ENCODE results near the gene STRN3. TPM values are rescaled to one million over a fixed set of nuclear protein-coding genes. Genes with fewer than 3 reads are reported as not detected.

Gene STRN3
- total RNA-seq, 1 donor from 2014 or later, result 84.0 TPM

GRCh38 chr14:30873308-30874119 lies 152.7 kb downstream of the STRN3 start:
- DNase-seq (ENCODE audit: low spot score), result no peak

DNA sequence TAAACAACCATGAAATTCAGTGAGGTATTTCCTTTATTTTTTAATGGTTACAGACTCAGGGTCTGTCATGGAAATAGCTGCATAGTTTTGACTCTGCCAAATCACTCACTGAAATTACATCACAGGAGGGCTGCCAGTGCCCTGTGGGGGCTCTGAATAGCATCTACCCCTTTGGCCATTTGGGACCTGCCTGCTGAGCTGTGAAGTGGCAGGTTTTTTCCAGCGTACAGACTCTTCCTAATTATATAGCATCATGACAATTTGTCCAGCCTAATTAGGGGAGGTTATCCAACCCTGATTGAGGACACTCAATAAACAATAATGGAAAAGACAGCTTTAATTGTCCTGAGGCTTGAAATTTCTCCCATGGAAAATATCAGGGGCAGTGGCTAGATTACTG lies 153.6 kb downstream of the STRN3 start:
- no peak for DNase-seq (ENCODE audit: low spot score)

DNA sequence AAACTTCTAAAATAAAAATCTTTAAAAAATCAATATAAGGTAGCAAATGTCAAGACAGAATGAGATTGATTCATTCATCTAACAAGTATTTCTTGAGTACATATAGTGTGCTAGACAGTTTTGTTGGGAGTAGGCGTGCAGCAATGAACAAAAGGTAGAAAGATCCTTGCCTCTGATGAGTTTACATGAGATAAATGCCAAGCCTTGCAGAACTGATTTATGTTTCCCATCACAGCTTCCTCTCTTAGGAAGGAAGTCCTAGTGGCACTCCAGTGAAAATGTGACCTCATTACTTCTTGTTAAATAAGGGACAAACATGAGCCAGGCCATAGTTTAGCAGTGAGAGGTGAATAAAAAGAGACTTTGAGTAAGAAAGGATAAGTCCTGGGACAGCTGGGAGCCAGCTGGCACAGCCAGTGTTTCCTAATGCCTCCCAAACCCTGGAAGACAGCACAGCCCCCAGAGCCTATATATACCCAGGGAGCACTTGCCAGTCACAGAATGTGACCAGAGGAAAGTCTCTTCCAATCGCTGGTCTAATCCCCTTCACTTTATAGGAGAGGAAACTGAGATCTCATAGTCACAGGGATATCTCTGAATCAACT lies 156.5 kb downstream of the STRN3 start:
- DNase-seq (ENCODE audit: low spot score), result no peak

- DNase-seq (ENCODE audit: low spot score), result no peak
These were observed 157.4 kb downstream of the STRN3 start for GRCh38 chr14:30868736-30869135.

- DNase-seq (ENCODE audit: low spot score), result no peak
These were observed 161.2 kb downstream of the STRN3 start for GRCh38 chr14:30864934-30865333.

DNA sequence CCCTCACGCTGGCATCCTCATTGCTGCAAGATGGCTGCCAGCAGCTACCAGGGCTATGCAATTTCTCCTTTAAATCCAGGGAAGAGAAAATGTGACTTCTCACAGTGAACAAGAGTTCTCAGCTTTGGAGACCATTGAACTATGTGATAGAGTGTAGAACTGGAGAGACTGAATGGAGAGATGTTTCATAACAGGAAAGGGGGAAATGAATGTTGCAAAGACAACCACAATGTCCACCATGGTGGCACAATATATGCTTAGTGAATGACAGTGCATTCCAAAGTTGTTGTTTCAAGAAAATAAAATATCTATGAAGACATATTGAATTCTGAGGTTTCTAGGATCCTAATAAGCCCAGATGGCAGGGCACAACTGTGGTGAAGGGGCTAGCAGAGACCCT lies 165.0 kb downstream of the STRN3 start:
- DNase-seq (ENCODE audit: low spot score), result no peak

DNA sequence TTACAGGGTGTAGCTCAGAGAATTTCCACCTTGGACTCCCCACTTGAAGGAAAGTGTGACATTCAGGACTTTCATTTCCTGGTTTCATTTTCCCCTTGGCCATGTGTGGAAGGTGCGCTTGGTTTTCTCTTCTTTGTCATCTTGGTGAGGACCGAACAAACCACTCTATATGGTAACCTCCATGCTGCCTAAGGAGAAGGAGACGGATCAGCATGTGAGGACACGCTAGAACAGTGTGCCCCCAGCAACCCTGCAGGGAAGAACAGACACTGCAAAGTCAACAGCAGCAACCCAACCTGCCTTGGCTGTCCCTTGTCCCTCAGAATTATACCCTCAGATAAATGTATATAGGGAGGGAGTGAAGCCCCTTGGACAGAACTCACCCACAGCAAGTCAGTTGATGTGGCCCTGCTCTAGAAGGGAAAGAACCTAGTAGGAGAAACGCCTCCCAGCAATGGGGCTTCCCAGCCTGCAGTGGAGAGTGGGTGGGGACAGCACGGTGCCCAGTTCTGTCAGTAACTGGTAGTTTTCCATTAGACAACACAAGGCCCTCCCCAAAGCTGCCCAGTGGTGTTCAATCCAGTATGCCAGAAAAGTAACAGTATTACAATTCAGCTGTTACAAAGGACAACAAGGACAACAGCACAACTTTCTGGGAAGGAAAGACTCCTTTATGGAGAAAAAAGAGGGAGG lies 170.7 kb downstream of the STRN3 start:
- no peak for DNase-seq (ENCODE audit: low spot score)

DNA sequence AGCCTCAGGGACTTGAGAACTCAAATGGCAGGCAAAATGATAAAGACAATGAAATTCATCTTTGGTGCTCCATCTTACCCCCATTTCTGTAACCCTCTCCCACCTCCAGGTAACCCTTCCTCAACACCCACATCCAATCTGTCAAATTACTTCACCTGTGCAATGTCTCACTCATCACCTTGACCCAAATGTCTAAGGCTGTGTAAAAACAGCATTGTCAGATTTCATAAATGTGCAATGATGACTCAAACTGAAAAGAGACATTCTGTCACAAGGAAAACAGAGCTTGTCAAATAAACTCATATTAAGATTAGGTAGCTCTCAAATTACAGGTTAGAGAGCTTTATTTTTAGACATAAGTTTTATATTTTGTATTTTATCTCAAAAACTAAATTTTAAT lies 171.7 kb downstream of the STRN3 start:
- DNase-seq (ENCODE audit: low spot score), result no peak

DNA sequence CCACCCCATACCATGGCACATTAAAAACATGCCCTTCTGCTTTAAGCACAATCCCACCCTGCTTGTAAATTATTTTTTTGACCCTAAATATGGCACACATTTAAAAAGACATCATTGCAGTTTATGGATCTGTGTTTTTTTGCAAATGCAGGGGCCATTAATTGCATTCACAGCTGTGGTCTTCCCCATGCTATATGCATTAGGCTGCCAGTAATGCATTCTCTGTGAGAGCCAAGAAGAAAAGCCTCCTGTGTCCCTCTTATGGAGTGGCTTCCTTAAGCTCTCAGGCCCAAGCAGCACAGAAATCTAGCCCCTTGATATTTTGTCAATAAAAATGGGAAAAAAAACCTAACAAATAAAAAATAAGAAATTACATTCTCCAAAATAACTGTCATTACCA lies 172.2 kb downstream of the STRN3 start:
- no peak for DNase-seq (ENCODE audit: low spot score)

DNA sequence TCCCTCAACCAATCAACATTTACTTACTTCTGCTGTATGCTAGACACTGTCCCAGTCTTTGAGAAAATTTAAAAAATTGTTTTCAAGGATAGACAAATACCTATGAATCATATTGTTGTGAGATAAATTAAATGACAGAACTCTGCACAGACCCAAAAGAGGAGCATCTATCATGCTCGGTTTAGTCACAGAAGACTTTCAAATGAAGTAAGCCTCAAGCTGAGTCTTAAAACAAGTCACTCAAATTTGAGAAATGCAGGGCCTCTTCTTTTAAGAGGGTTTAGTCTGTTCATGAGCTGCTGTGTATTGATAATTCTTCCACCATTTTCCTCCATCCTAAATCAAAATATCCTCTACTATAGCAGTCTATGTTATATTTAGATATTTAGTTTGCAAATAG lies 176.2 kb downstream of the STRN3 start:
- DNase-seq (ENCODE audit: low spot score), result no peak

DNA sequence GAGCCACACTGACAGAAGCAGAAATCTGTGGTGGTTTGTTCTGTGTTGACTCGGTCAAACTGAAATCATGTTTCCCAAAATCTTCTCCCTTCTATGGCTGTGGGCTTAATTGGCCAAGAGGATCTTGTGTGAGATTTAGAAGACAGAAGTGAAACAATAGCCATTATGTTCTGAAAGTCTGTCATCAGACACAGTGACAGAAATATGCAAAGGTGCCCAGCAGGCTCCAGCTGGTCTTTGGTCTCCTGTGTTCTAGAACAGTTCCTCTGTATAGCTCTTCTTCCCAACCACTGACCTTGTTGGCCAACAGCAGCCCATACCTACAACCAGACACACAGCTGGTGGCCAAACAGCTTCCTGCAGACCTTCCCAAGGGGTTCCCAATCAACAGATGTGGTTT lies 176.8 kb downstream of the STRN3 start:
- no peak for DNase-seq (ENCODE audit: low spot score)

DNA sequence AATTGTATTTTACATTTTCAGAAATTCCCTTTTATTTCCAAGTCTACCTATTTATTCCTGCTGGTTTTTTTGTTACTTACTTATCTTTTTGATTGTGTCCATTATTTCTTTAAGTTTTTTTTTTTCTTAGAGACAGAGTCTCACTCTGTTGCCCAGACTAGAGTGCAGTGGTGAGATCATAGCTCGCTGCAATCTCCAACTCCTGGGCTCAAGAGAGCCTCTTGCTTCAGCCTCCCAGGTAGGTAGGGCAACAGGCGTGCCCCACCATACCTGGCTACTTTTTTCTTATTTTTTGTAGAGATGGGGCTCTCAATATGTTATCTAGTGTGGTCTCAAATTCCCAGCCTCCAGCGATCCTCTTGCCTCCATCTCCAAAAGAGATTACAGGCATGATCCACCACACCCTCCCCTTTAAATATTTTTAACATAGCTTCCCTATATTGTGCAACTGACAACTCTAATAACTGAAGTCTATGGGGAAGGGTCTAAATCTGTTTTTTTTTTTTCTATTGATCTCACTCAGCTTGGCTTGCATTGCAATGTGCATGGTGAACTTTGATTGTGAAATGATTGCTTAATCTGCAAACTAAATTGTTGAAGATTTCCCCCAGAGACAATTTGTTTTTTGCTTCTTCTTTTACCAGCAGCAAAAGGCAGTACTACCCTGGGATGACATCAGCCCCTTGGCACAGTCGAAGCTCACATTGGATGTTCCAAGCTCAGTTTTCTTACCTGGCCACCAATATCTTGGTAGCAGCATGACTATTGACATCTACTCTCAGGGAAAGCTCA lies 177.5 kb downstream of the STRN3 start:
- DNase-seq (ENCODE audit: low spot score), result no peak

Other genes with a start within 250 kb of the STRN3 start
- 10.4 TPM for gene COCH, start 151.8 kb downstream of the STRN3 start, total RNA-seq (ENCODE audit: insufficient read depth, low replicate concordance)
- 15.9 TPM for gene AP4S1, start 730 bp downstream of the STRN3 start, total RNA-seq (ENCODE audit: insufficient read depth, low replicate concordance)
- gene HECTD1, start 181.4 kb upstream of the STRN3 start, total RNA-seq (ENCODE audit: insufficient read depth, low replicate concordance), result 328 TPM

Data from umbilical cord (tissue), 2 donors.